ENCODE data around the gene MAP3K13. TPM values are rescaled to one million over a fixed set of nuclear protein-coding genes. Genes with fewer than 3 reads are reported as not detected.
A peak's percentile ranks its signal among the peaks of the same experiment; 100 is the strongest.

The MAP3K13 gene
- total RNA-seq, 1 donor from 2014 or later = 21.6 TPM

DNA sequence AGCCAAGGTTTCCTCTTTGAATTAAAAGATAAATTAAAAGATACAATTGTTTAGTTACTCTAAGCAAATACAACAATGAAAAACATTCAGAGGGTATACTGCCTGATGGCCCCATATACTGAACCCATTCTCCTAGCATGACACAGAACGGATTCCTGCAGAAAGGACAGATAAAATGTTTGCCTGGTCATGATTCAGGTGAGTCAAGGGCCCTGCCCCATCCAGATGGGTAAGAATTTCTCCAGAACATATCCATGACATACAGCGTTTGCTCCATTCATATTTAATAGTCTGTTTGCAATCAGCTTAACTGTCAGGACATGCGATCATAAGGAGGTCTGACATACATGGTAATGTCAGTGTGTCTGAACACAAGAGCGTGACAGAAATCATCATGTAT is 127.3 kb downstream of the MAP3K13 start:
- Histone ChIP-seq H3K4me2 (ENCODE audit: low read length) (no peak overlapping the region), H3K36me3 (ENCODE audit: insufficient read depth, low read length) (peaks cover 24% of the 10 kb centered on the region), H3K9me3 (ENCODE audit: insufficient read depth, low read depth, low read length) (no peaks in the 10 kb centered on the region), H2AFZ (ENCODE audit: low read depth, low read length) (no peak overlapping the region), H3K4me3 (ENCODE audit: insufficient read depth, low read depth, low read length) (no peak overlapping the region), H3K79me2 (ENCODE audit: insufficient read depth, low read length) (no peaks in the 10 kb centered on the region), H3K27me3 (ENCODE audit: insufficient read depth, low read length) (no peaks in the 10 kb centered on the region), H3K4me1 (ENCODE audit: insufficient read depth, low read length) (no peaks in the 10 kb centered on the region), H4K20me1 (ENCODE audit: insufficient read depth, low read length) (no peaks in the 10 kb centered on the region), H3K27ac (ENCODE audit: low read depth, low read length) (no peak overlapping the region), H3K9ac (ENCODE audit: low read length) (no peak overlapping the region)
- TF ChIP-seq, protein P1, sequence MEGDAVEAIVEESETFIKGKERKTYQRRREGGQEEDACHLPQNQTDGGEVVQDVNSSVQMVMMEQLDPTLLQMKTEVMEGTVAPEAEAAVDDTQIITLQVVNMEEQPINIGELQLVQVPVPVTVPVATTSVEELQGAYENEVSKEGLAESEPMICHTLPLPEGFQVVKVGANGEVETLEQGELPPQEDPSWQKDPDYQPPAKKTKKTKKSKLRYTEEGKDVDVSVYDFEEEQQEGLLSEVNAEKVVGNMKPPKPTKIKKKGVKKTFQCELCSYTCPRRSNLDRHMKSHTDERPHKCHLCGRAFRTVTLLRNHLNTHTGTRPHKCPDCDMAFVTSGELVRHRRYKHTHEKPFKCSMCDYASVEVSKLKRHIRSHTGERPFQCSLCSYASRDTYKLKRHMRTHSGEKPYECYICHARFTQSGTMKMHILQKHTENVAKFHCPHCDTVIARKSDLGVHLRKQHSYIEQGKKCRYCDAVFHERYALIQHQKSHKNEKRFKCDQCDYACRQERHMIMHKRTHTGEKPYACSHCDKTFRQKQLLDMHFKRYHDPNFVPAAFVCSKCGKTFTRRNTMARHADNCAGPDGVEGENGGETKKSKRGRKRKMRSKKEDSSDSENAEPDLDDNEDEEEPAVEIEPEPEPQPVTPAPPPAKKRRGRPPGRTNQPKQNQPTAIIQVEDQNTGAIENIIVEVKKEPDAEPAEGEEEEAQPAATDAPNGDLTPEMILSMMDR (IDR thresholded peaks at IDR 0.05; ENCODE audit: insufficient read depth, low read depth, low read length) = no peak
- no peak for TF ChIP-seq EZH2 (IDR thresholded peaks at IDR 0.05; ENCODE audit: insufficient read depth, low read length)
- no peak for FAIRE-seq
- Mint-ChIP-seq H3K27me3 (ENCODE audit: low read depth, unreplicated experiment) (no peaks in the 10 kb centered on the region), H3K36me3 (ENCODE audit: low read depth, unreplicated experiment) (peaks cover 28% of the 10 kb centered on the region), H3K4me1 (ENCODE audit: low read depth, unreplicated experiment) (no peaks in the 10 kb centered on the region), H3K9me3 (ENCODE audit: unreplicated experiment) (no peaks in the 10 kb centered on the region), H3K4me3 (ENCODE audit: unreplicated experiment) (no peak overlapping the region), H3K27ac (ENCODE audit: unreplicated experiment) (no peak overlapping the region)
- DNase-seq (ENCODE audit: low read depth) = no peak

DNA sequence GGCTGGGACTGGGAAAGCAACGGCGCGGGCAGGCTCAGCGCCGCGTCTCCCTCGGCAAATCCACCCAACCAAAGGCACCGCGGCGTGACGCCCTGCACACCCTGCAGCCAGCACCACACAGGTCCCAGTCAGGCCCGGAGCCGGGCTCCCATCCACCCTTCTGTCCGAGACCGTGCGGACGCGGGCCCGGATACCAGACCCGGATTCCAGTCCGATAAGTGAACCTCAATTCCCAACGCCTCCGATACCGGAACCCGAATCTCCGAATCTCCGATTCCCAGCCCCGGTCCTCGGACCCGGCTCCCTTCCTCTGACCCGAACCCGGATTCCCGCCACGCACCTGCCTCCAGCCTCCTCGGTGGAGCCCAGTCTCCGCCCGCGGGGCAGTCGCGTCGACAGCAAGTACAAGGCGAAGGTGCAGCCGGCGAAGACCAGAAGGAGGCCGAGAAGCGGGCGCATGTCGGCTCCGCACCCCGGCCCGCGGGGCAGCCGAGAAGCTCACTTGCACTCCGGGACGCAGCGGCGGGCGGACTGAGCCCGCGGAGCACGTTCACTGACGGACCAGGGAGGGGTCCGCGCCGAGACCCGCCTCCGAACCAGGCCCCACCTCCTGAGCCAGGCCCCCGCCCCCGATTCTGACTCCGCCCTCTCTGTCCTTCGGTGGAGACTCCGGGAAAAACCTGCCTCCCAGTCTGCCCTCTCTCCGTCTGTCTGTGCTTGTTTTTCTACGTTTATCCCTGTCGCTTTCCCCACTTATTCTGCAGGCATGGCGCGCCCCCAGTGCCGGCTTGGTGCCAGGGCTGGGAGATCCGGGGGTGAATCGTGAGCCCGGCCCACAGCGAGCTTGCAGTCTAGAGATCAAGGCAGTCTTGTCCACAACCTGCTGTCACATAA is 135.8 kb downstream of the MAP3K13 start, which contains the start of gene TMEM41A:
Gene TMEM41A, minus strand, starts transcription at position 533 of the 894 bp plus-strand sequence. Its CDS starts 74 bp downstream, at position 459.
- DNase-seq (ENCODE audit: low read depth) = peak; percentile 75
- Histone ChIP-seq H4K20me1 (ENCODE audit: insufficient read depth, low read length) (no peaks in the 10 kb centered on the region), H3K79me2 (ENCODE audit: insufficient read depth, low read length) (peaks cover 14% of the 10 kb centered on the region), H3K4me2 (ENCODE audit: low read length) (peak within 1 kb of the TSS; percentile 96), H3K4me3 (ENCODE audit: insufficient read depth, low read depth, low read length) (peak within 1 kb of the TSS; percentile 83), H3K27ac (ENCODE audit: low read depth, low read length) (peak within 1 kb of the TSS; percentile 61), H3K4me1 (ENCODE audit: insufficient read depth, low read length) (peaks cover 6% of the 10 kb centered on the region), H3K9ac (ENCODE audit: low read length) (peak within 1 kb of the TSS; percentile 87), H2AFZ (ENCODE audit: low read depth, low read length) (peak within 1 kb of the TSS; percentile 92), H3K27me3 (ENCODE audit: insufficient read depth, low read length) (no peaks in the 10 kb centered on the region), H3K9me3 (ENCODE audit: insufficient read depth, low read depth, low read length) (no peaks in the 10 kb centered on the region), H3K36me3 (ENCODE audit: insufficient read depth, low read length) (peaks cover 13% of the 10 kb centered on the region)
- peak within 1 kb of the TSS; percentile 91 for H3K4me3 Mint-ChIP-seq (ENCODE audit: unreplicated experiment)
- H3K4me1 Mint-ChIP-seq (ENCODE audit: low read depth, unreplicated experiment) = peaks cover 4% of the 10 kb centered on the region
- TF ChIP-seq, protein P1 (IDR thresholded peaks at IDR 0.05; ENCODE audit: insufficient read depth, low read depth, low read length) = no peak
- no peak for TF ChIP-seq EZH2 (IDR thresholded peaks at IDR 0.05; ENCODE audit: insufficient read depth, low read length)
- H3K27me3 Mint-ChIP-seq (ENCODE audit: low read depth, unreplicated experiment) = peaks cover 2% of the 10 kb centered on the region
- H3K27ac Mint-ChIP-seq (ENCODE audit: unreplicated experiment) = peak within 1 kb of the TSS; percentile 85
- H3K36me3 Mint-ChIP-seq (ENCODE audit: low read depth, unreplicated experiment) = peaks cover 7% of the 10 kb centered on the region
- peaks cover 2% of the 10 kb centered on the region for H3K9me3 Mint-ChIP-seq (ENCODE audit: unreplicated experiment)
- FAIRE-seq = no peak

DNA sequence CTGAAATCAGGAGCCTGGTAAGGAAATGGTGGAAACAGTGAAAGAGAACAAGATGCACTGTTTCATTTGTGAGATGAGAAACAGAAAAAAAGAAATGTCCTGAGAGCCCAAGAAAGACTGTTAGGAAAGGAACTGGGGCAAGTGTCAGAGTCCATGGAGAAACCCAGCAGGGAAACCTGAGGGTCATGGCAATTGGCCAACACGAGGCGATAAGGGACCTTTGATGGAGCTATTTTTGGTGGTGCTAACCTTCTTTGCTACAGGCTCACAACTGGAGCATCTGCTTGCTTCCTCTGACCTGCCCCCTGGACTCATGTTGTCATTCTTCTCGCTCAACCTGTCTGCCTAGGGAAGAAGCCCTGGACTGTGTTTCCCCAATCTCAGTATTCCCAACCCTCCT is 140.1 kb downstream of the MAP3K13 start:
- no peaks in the 10 kb centered on the region for H3K36me3 ChIP-seq (ENCODE audit: insufficient read depth, low read length)
- TF ChIP-seq, protein P1 (IDR thresholded peaks at IDR 0.05; ENCODE audit: insufficient read depth, low read depth, low read length) = no peak
- TF ChIP-seq EZH2 (IDR thresholded peaks at IDR 0.05; ENCODE audit: insufficient read depth, low read length) = no peak

More for the DNA sequence above, 140.1 kb downstream of the MAP3K13 start:
- Mint-ChIP-seq H3K9me3 (ENCODE audit: unreplicated experiment) (peaks cover 4% of the 10 kb centered on the region), H3K4me1 (ENCODE audit: low read depth, unreplicated experiment) (no peaks in the 10 kb centered on the region), H3K36me3 (ENCODE audit: low read depth, unreplicated experiment) (no peaks in the 10 kb centered on the region), H3K27me3 (ENCODE audit: low read depth, unreplicated experiment) (peaks cover 7% of the 10 kb centered on the region), H3K4me3 (ENCODE audit: unreplicated experiment) (no peak overlapping the region), H3K27ac (ENCODE audit: unreplicated experiment) (no peak overlapping the region)
- H3K4me1 ChIP-seq (ENCODE audit: insufficient read depth, low read length) = no peaks in the 10 kb centered on the region
- H3K27ac ChIP-seq (ENCODE audit: low read depth, low read length) = no peak overlapping the region
- H3K9me3 ChIP-seq (ENCODE audit: insufficient read depth, low read depth, low read length) = no peaks in the 10 kb centered on the region
- no peak overlapping the region for H3K4me2 ChIP-seq (ENCODE audit: low read length)
- no peak for DNase-seq (ENCODE audit: low read depth)
- no peak overlapping the region for H3K4me3 ChIP-seq (ENCODE audit: insufficient read depth, low read depth, low read length)
- H3K79me2 ChIP-seq (ENCODE audit: insufficient read depth, low read length) = no peaks in the 10 kb centered on the region
- H2AFZ ChIP-seq (ENCODE audit: low read depth, low read length) = no peak overlapping the region
- no peak overlapping the region for H3K9ac ChIP-seq (ENCODE audit: low read length)
- no peak for FAIRE-seq
- H4K20me1 ChIP-seq (ENCODE audit: insufficient read depth, low read length) = no peaks in the 10 kb centered on the region
- H3K27me3 ChIP-seq (ENCODE audit: insufficient read depth, low read length) = no peaks in the 10 kb centered on the region

All from astrocyte (in vitro differentiated cells and primary cell).